Measurements from ENCODE around the gene LRGUK.

The LRGUK gene

DNA sequence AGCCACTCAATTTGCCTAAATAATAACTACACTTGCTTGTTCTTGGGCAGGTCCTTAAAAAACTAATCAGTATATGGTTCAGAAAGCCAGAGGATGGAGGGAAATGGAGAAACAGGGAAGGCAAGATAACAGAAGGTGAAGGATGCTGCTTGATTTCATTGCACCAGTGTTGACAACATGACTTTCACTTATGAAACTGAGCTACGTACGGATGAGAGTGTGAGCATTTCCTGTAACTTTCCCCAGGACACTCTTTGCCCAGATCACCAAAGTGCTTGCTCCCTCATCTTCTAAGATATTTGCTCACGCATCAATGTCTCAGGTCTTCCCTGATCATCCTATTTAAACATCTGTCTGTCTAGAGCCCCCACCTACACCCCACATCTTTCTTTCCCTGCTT lies 152.2 kb downstream of the LRGUK start:
- no peaks in the 10 kb centered on the region for H3K9me3 ChIP-seq (ENCODE audit: control insufficient read depth in 2 of 2, low read length in 2 of 2)
- H3K4me3 ChIP-seq (ENCODE audit: low read length in 2 of 2): no peak overlapping the region
- H3K27me3 ChIP-seq (ENCODE audit: control insufficient read depth in 2 of 2, insufficient read depth in 2 of 2, low read length in 2 of 2): peaks cover 0 to 4% of the 10 kb centered on the region in 2 donors
- H3K4me1 ChIP-seq (ENCODE audit: control insufficient read depth in 2 of 2, insufficient read depth in 2 of 2, low read length in 2 of 2): no peaks in the 10 kb centered on the region
- no peak overlapping the region for H3K27ac ChIP-seq (ENCODE audit: low read depth in 2 of 2, low read length in 2 of 2)
- H3K36me3 ChIP-seq (ENCODE audit: control insufficient read depth in 2 of 2, insufficient read depth in 2 of 2, low read length in 2 of 2): no peaks in the 10 kb centered on the region
- H3K9ac ChIP-seq (ENCODE audit: low read depth in 1 of 2, low read length in 2 of 2): no peak overlapping the region

DNA sequence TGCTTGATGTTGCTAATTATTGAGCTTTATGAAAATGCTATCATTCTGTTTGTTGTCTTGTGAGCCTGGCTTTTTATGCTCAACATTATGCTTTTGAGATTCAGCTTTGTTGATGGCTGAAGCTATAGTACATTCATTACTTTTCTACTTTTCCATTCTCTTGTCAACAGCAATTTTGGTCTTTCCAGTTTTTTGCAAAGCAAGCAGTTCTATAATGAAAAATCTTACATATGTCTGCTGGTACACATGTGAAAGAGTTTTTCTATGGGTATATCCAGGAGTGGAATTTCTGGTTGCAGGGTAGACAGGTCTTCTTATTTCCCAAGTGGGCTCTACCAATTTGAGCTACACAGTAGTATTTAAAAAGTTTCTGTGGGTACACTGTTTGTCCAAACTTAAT lies 152.8 kb downstream of the LRGUK start:
- Histone ChIP-seq H3K27ac (ENCODE audit: low read depth in 2 of 2, low read length in 2 of 2) (no peak overlapping the region), H3K36me3 (ENCODE audit: control insufficient read depth in 2 of 2, insufficient read depth in 2 of 2, low read length in 2 of 2) (no peaks in the 10 kb centered on the region), H3K4me1 (ENCODE audit: control insufficient read depth in 2 of 2, insufficient read depth in 2 of 2, low read length in 2 of 2) (no peaks in the 10 kb centered on the region), H3K4me3 (ENCODE audit: low read length in 2 of 2) (no peak overlapping the region), H3K27me3 (ENCODE audit: control insufficient read depth in 2 of 2, insufficient read depth in 2 of 2, low read length in 2 of 2) (peaks cover 0 to 4% of the 10 kb centered on the region in 2 donors), H3K9ac (ENCODE audit: low read depth in 1 of 2, low read length in 2 of 2) (no peak overlapping the region), H3K9me3 (ENCODE audit: control insufficient read depth in 2 of 2, low read length in 2 of 2) (no peaks in the 10 kb centered on the region)

DNA sequence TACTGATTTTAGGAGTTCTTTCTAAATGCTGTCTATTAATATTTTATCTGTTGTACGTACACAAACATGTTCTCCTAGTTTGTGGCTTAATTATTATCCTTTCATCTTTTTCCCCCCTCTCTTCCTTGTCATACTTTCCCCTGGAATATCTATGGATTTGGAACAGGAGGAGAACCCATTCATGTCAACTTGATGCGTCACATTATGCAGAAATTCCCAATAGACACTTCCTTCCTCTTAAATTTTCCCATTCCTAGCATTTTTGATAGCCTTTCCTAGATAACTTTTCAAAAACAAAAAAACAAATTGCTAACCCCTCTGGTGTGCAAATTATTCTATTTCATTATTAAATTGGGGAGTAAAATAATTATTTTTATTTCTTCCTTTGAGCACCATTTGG lies 153.4 kb downstream of the LRGUK start:
- no peak overlapping the region for H3K27ac ChIP-seq (ENCODE audit: low read depth in 2 of 2, low read length in 2 of 2)
- no peak overlapping the region for H3K4me3 ChIP-seq (ENCODE audit: low read length in 2 of 2)
- H3K4me1 ChIP-seq (ENCODE audit: control insufficient read depth in 2 of 2, insufficient read depth in 2 of 2, low read length in 2 of 2): no peaks in the 10 kb centered on the region
- H3K9ac ChIP-seq (ENCODE audit: low read depth in 1 of 2, low read length in 2 of 2): no peak overlapping the region
- H3K9me3 ChIP-seq (ENCODE audit: control insufficient read depth in 2 of 2, low read length in 2 of 2): no peaks in the 10 kb centered on the region
- no peaks in the 10 kb centered on the region for H3K36me3 ChIP-seq (ENCODE audit: control insufficient read depth in 2 of 2, insufficient read depth in 2 of 2, low read length in 2 of 2)
- H3K27me3 ChIP-seq (ENCODE audit: control insufficient read depth in 2 of 2, insufficient read depth in 2 of 2, low read length in 2 of 2): peaks cover 0 to 4% of the 10 kb centered on the region in 2 donors

- H3K9me3 ChIP-seq (ENCODE audit: control insufficient read depth in 2 of 2, low read length in 2 of 2): no peaks in the 10 kb centered on the region
- H3K27ac ChIP-seq (ENCODE audit: low read depth in 2 of 2, low read length in 2 of 2): no peak overlapping the region
- no peaks in the 10 kb centered on the region for H3K36me3 ChIP-seq (ENCODE audit: control insufficient read depth in 2 of 2, insufficient read depth in 2 of 2, low read length in 2 of 2)
- H3K9ac ChIP-seq (ENCODE audit: low read depth in 1 of 2, low read length in 2 of 2): no peak overlapping the region
- no peak overlapping the region for H3K4me3 ChIP-seq (ENCODE audit: low read length in 2 of 2)
- H3K27me3 ChIP-seq (ENCODE audit: control insufficient read depth in 2 of 2, insufficient read depth in 2 of 2, low read length in 2 of 2): peaks cover 0 to 4% of the 10 kb centered on the region in 2 donors
- no peaks in the 10 kb centered on the region for H3K4me1 ChIP-seq (ENCODE audit: control insufficient read depth in 2 of 2, insufficient read depth in 2 of 2, low read length in 2 of 2)
Measured at GRCh38 chr7:134284011-134284410, 156.9 kb downstream of the LRGUK start.

DNA sequence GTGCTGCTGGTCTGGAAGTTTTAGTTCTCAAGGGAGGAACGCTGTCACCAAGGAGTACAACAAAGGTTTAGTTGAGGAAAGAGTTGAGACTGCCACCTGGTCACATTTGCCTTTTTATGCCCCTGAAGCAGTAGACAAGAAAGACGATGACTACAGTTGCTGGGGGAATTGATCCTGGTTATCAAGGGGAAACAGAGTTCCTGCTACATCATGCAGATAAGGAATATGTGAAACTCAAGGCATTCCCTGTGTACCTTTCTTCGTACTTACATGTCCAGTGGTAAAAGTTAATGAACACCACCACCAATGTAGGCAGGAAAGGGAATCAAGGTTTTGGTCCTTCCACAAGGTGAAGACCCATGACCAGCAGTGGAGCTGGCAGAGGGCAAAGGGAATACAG lies 157.8 kb downstream of the LRGUK start:
- H3K9ac ChIP-seq (ENCODE audit: low read depth in 1 of 2, low read length in 2 of 2): no peak overlapping the region
- H3K4me1 ChIP-seq (ENCODE audit: control insufficient read depth in 2 of 2, insufficient read depth in 2 of 2, low read length in 2 of 2): no peaks in the 10 kb centered on the region

GRCh38 chr7:134287916-134288659 lies 160.9 kb downstream of the LRGUK start:
- peaks cover 0 to under 1% of the 10 kb centered on the region in 2 donors for H3K27me3 ChIP-seq (ENCODE audit: control insufficient read depth in 2 of 2, insufficient read depth in 2 of 2, low read length in 2 of 2)
- H3K36me3 ChIP-seq (ENCODE audit: control insufficient read depth in 2 of 2, insufficient read depth in 2 of 2, low read length in 2 of 2): no peaks in the 10 kb centered on the region
- no peak overlapping the region for H3K9ac ChIP-seq (ENCODE audit: low read depth in 1 of 2, low read length in 2 of 2)
- H3K4me3 ChIP-seq (ENCODE audit: low read length in 2 of 2): no peak overlapping the region
- H3K27ac ChIP-seq (ENCODE audit: low read depth in 2 of 2, low read length in 2 of 2): no peak overlapping the region
- H3K4me1 ChIP-seq (ENCODE audit: control insufficient read depth in 2 of 2, insufficient read depth in 2 of 2, low read length in 2 of 2): no peaks in the 10 kb centered on the region
- H3K9me3 ChIP-seq (ENCODE audit: control insufficient read depth in 2 of 2, low read length in 2 of 2): no peaks in the 10 kb centered on the region

More for the DNA sequence above, 157.8 kb downstream of the LRGUK start:
- Histone ChIP-seq H3K4me3 (ENCODE audit: low read length in 2 of 2) (no peak overlapping the region), H3K36me3 (ENCODE audit: control insufficient read depth in 2 of 2, insufficient read depth in 2 of 2, low read length in 2 of 2) (no peaks in the 10 kb centered on the region), H3K9me3 (ENCODE audit: control insufficient read depth in 2 of 2, low read length in 2 of 2) (no peaks in the 10 kb centered on the region), H3K27ac (ENCODE audit: low read depth in 2 of 2, low read length in 2 of 2) (no peak overlapping the region), H3K27me3 (ENCODE audit: control insufficient read depth in 2 of 2, insufficient read depth in 2 of 2, low read length in 2 of 2) (peaks cover 0 to 4% of the 10 kb centered on the region in 2 donors)

DNA sequence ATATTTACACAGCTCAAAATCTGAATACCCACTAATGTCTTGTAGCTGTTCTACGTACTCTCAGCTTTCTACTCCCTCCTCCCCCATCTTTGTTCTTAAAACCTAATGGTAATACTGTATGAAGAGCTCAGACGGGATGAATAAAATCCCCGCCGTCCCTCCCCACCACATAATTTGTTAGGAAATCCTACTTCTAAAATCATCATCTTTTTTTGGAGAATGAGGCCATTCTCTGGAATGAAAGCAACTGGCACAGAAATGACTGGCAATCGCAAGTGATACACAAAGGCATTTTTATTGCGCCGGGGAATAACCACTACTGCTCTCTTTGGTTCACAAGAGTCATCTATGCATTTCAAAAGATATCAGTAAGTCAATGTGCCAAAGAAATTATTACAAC lies 162.3 kb downstream of the LRGUK start:
- Histone ChIP-seq H3K4me1 (ENCODE audit: control insufficient read depth in 2 of 2, insufficient read depth in 2 of 2, low read length in 2 of 2) (no peaks in the 10 kb centered on the region), H3K27me3 (ENCODE audit: control insufficient read depth in 2 of 2, insufficient read depth in 2 of 2, low read length in 2 of 2) (no peaks in the 10 kb centered on the region), H3K9ac (ENCODE audit: low read depth in 1 of 2, low read length in 2 of 2) (no peak overlapping the region), H3K27ac (ENCODE audit: low read depth in 2 of 2, low read length in 2 of 2) (no peak overlapping the region), H3K9me3 (ENCODE audit: control insufficient read depth in 2 of 2, low read length in 2 of 2) (no peaks in the 10 kb centered on the region), H3K36me3 (ENCODE audit: control insufficient read depth in 2 of 2, insufficient read depth in 2 of 2, low read length in 2 of 2) (peaks cover under 1 to 5% of the 10 kb centered on the region in 2 donors), H3K4me3 (ENCODE audit: low read length in 2 of 2) (no peak overlapping the region)

DNA sequence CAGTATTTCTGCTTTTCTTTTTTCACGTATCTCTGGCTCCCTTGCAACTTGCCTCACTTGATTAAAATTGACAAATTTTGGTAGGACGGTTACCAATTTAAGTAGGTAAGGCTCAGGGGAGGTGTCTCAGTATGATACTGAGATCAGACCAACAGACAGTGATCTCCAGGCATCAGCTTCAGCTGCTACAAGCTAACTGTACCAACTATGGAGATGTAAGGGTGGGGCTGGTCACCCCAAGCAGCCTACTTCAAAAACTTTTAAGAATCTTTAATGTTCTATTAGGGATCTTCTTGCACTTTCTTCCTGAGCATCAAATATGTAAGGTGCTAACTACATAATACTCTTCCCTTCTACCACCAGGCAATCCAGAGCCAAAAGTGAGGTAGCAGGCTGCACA lies 162.7 kb downstream of the LRGUK start:
- Histone ChIP-seq H3K4me1 (ENCODE audit: control insufficient read depth in 2 of 2, insufficient read depth in 2 of 2, low read length in 2 of 2) (no peaks in the 10 kb centered on the region), H3K4me3 (ENCODE audit: low read length in 2 of 2) (no peak overlapping the region), H3K9ac (ENCODE audit: low read depth in 1 of 2, low read length in 2 of 2) (no peak overlapping the region), H3K36me3 (ENCODE audit: control insufficient read depth in 2 of 2, insufficient read depth in 2 of 2, low read length in 2 of 2) (peaks cover 4 to 9% of the 10 kb centered on the region in 2 donors), H3K9me3 (ENCODE audit: control insufficient read depth in 2 of 2, low read length in 2 of 2) (no peaks in the 10 kb centered on the region), H3K27me3 (ENCODE audit: control insufficient read depth in 2 of 2, insufficient read depth in 2 of 2, low read length in 2 of 2) (no peaks in the 10 kb centered on the region), H3K27ac (ENCODE audit: low read depth in 2 of 2, low read length in 2 of 2) (no peak overlapping the region)

DNA sequence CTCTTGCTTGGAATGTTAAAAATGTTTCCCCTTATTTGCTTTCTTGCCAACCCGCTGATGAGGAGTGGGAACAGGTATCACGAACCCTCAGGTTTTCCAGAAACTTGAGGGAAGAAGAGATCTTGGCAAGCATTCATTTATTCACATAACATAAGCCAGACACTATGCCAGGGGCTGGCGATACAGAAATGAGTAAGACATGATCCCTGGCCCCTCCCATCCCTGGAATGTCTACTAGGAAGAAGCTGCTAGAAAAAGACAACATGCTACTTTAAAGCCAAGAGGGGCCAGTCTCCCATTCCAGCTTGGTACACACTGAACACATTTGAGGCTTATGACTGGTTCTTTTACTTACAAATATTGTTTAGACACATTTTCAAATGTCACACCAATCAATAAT lies 163.1 kb downstream of the LRGUK start:
- Histone ChIP-seq H3K9ac (ENCODE audit: low read depth in 1 of 2, low read length in 2 of 2) (no peak overlapping the region), H3K4me3 (ENCODE audit: low read length in 2 of 2) (no peak overlapping the region), H3K9me3 (ENCODE audit: control insufficient read depth in 2 of 2, low read length in 2 of 2) (no peaks in the 10 kb centered on the region), H3K36me3 (ENCODE audit: control insufficient read depth in 2 of 2, insufficient read depth in 2 of 2, low read length in 2 of 2) (peaks cover 7 to 13% of the 10 kb centered on the region in 2 donors), H3K27ac (ENCODE audit: low read depth in 2 of 2, low read length in 2 of 2) (no peak overlapping the region), H3K4me1 (ENCODE audit: control insufficient read depth in 2 of 2, insufficient read depth in 2 of 2, low read length in 2 of 2) (no peaks in the 10 kb centered on the region), H3K27me3 (ENCODE audit: control insufficient read depth in 2 of 2, insufficient read depth in 2 of 2, low read length in 2 of 2) (no peaks in the 10 kb centered on the region)

- H3K27ac ChIP-seq (ENCODE audit: low read depth in 2 of 2, low read length in 2 of 2): no peak overlapping the region
- H3K4me1 ChIP-seq (ENCODE audit: control insufficient read depth in 2 of 2, insufficient read depth in 2 of 2, low read length in 2 of 2): no peaks in the 10 kb centered on the region
- peak overlapping the region in 1 of 2 donors; percentile 32 for H3K4me3 ChIP-seq (ENCODE audit: low read length in 2 of 2)
Measured at GRCh38 chr7:134293002-134293740, 166.0 kb downstream of the LRGUK start.

More at GRCh38 chr7:134293002-134293740, 166.0 kb downstream of the LRGUK start:
- H3K9ac ChIP-seq (ENCODE audit: low read depth in 1 of 2, low read length in 2 of 2): no peak overlapping the region
- H3K9me3 ChIP-seq (ENCODE audit: control insufficient read depth in 2 of 2, low read length in 2 of 2): no peaks in the 10 kb centered on the region
- no peaks in the 10 kb centered on the region for H3K27me3 ChIP-seq (ENCODE audit: control insufficient read depth in 2 of 2, insufficient read depth in 2 of 2, low read length in 2 of 2)
- peaks cover 7 to 17% of the 10 kb centered on the region in 2 donors for H3K36me3 ChIP-seq (ENCODE audit: control insufficient read depth in 2 of 2, insufficient read depth in 2 of 2, low read length in 2 of 2)
